SH-SY5Y (cell line): ENCODE measurements around the gene PRC1.

Experiments
- GATA2 ChIP-seq: IDR thresholded peaks from 2 replicates; pipeline ENCODE4 v1.6.1; 2011; ENCODE audit warnings: mild to moderate bottlenecking, low read depth, low read length
- GATA3 ChIP-seq: IDR thresholded peaks from 2 replicates; pipeline ENCODE4 v1.6.1; 2011; ENCODE audit warnings: low read depth, mild to moderate bottlenecking, low read length, moderate library complexity

GRCh38 chr15:90931828-90932659 lies 62.3 kb downstream of the PRC1 start, which contains the start of gene HDDC3:
- no peak for TF ChIP-seq GATA3
- TF ChIP-seq GATA2 = no peak
